NCI-H226 (cell line): ENCODE measurements around the gene TTF2.
"Not testable (repeated sequence)": the region's sequence is repeated elsewhere in the genome, so short reads cannot be mapped to it uniquely, and the experiment has no call there.

ENCODE experiments used
- DNase-seq: peaks from one replicate; pipeline ENCODE4 v3.0.0-alpha.2; 2015

The TTF2 gene

GRCh38 chr1:117122330-117123025 is 62.4 kb downstream of the TTF2 start:
- no peak for DNase-seq

GRCh38 chr1:117123274-117123673 is 63.1 kb downstream of the TTF2 start:
- no peak for DNase-seq

- no peak for DNase-seq
These were observed 64.5 kb downstream of the TTF2 start for GRCh38 chr1:117124661-117125060.

- DNase-seq: no peak
These were observed 67.7 kb downstream of the TTF2 start for GRCh38 chr1:117127795-117128194.

GRCh38 chr1:117128323-117129079 is 68.4 kb downstream of the TTF2 start:
- DNase-seq: no peak

GRCh38 chr1:117130526-117130925 is 70.4 kb downstream of the TTF2 start:
- DNase-seq: no peak

GRCh38 chr1:117135329-117135728 is 75.2 kb downstream of the TTF2 start:
- no peak for DNase-seq

GRCh38 chr1:117136749-117137148 is 76.6 kb downstream of the TTF2 start:
- DNase-seq: no peak

GRCh38 chr1:117137281-117137855 is 77.2 kb downstream of the TTF2 start:
- DNase-seq: no peak

GRCh38 chr1:117138106-117138505 is 78.0 kb downstream of the TTF2 start:
- DNase-seq: no peak

GRCh38 chr1:117138561-117138960 is 78.4 kb downstream of the TTF2 start:
- no peak for DNase-seq

- DNase-seq: peak; percentile 48
These were observed 82.1 kb downstream of the TTF2 start for GRCh38 chr1:117142200-117142599.

GRCh38 chr1:117143172-117143571 is 83.0 kb downstream of the TTF2 start:
- peak; percentile 63 for DNase-seq

- no peak for DNase-seq
These were observed 83.7 kb downstream of the TTF2 start for GRCh38 chr1:117143871-117144270.

- DNase-seq: no peak
These were observed 85.9 kb downstream of the TTF2 start for GRCh38 chr1:117146072-117146471.

GRCh38 chr1:117146575-117147340 is 86.6 kb downstream of the TTF2 start:
- DNase-seq: peak; percentile 79

GRCh38 chr1:117147341-117147831 is 87.3 kb downstream of the TTF2 start:
- DNase-seq: no peak

GRCh38 chr1:117147856-117148588 is 87.9 kb downstream of the TTF2 start:
- DNase-seq: no peak

GRCh38 chr1:117150316-117150715 is 90.2 kb downstream of the TTF2 start:
- DNase-seq: no peak

GRCh38 chr1:117151305-117151704 is 91.2 kb downstream of the TTF2 start:
- not testable (repeated sequence) for DNase-seq
